ENCODE measurements around the gene PRR29.

The PRR29 gene

GRCh38 chr17:63962298-63962744, 35.8 kb upstream of the PRR29 start:
- no peak overlapping the region for H3K4me2 ChIP-seq (ENCODE audit: low read length)
- H3K79me2 ChIP-seq (ENCODE audit: low read length), result no peaks in the 10 kb centered on the region
- H3K27ac ChIP-seq (ENCODE audit: low read length), result no peak overlapping the region
- no peak overlapping the region for H3K4me3 ChIP-seq (ENCODE audit: low read length)
- H4K20me1 ChIP-seq (ENCODE audit: insufficient read depth, low read length), result no peaks in the 10 kb centered on the region
- no peak overlapping the region for H2AFZ ChIP-seq (ENCODE audit: low read depth, low read length)
- no peaks in the 10 kb centered on the region for H3K27me3 ChIP-seq (ENCODE audit: low read depth, low read length)
- TF ChIP-seq EZH2phosphoT487 (IDR thresholded peaks at IDR 0.05; ENCODE audit: low read depth) (no peak), CTCF (IDR thresholded peaks at IDR 0.05; ENCODE audit: low read depth, low read length) (no peak)
- no peaks in the 10 kb centered on the region for H3K36me3 ChIP-seq (replicated peaks; ENCODE audit: low read depth, low read length)
- H3K9ac ChIP-seq (ENCODE audit: low read length), result no peak overlapping the region
- peaks cover 10% of the 10 kb centered on the region for H3K4me1 ChIP-seq (ENCODE audit: low read length)
- H3K9me3 ChIP-seq (ENCODE audit: insufficient read depth, low read length), result no peaks in the 10 kb centered on the region

GRCh38 chr17:63963123-63963522, 35.0 kb upstream of the PRR29 start:
- TF ChIP-seq CTCF (IDR thresholded peaks at IDR 0.05; ENCODE audit: low read depth, low read length) (no peak), EZH2phosphoT487 (IDR thresholded peaks at IDR 0.05; ENCODE audit: low read depth) (no peak)
- no peaks in the 10 kb centered on the region for H3K27me3 ChIP-seq (ENCODE audit: low read depth, low read length)
- H4K20me1 ChIP-seq (ENCODE audit: insufficient read depth, low read length), result no peaks in the 10 kb centered on the region
- H3K79me2 ChIP-seq (ENCODE audit: low read length), result no peaks in the 10 kb centered on the region
- no peak overlapping the region for H3K27ac ChIP-seq (ENCODE audit: low read length)
- no peaks in the 10 kb centered on the region for H3K9me3 ChIP-seq (ENCODE audit: insufficient read depth, low read length)
- H3K36me3 ChIP-seq (replicated peaks; ENCODE audit: low read depth, low read length), result no peaks in the 10 kb centered on the region
- no peak overlapping the region for H2AFZ ChIP-seq (ENCODE audit: low read depth, low read length)
- H3K4me2 ChIP-seq (ENCODE audit: low read length), result no peak overlapping the region
- no peak overlapping the region for H3K9ac ChIP-seq (ENCODE audit: low read length)
- H3K4me1 ChIP-seq (ENCODE audit: low read length), result peaks cover 11% of the 10 kb centered on the region
- no peak overlapping the region for H3K4me3 ChIP-seq (ENCODE audit: low read length)

GRCh38 chr17:63966646-63967264, 31.4 kb upstream of the PRR29 start:
- H3K79me2 ChIP-seq (ENCODE audit: low read length), result no peaks in the 10 kb centered on the region
- H3K9ac ChIP-seq (ENCODE audit: low read length), result no peak overlapping the region
- H2AFZ ChIP-seq (ENCODE audit: low read depth, low read length), result no peak overlapping the region
- H3K4me3 ChIP-seq (ENCODE audit: low read length), result no peak overlapping the region
- TF ChIP-seq CTCF (IDR thresholded peaks at IDR 0.05; ENCODE audit: low read depth, low read length) (no peak), EZH2phosphoT487 (IDR thresholded peaks at IDR 0.05; ENCODE audit: low read depth) (no peak)
- H4K20me1 ChIP-seq (ENCODE audit: insufficient read depth, low read length), result no peaks in the 10 kb centered on the region
- H3K27ac ChIP-seq (ENCODE audit: low read length), result no peak overlapping the region
- H3K4me2 ChIP-seq (ENCODE audit: low read length), result no peak overlapping the region
- no peaks in the 10 kb centered on the region for H3K9me3 ChIP-seq (ENCODE audit: insufficient read depth, low read length)
- H3K36me3 ChIP-seq (replicated peaks; ENCODE audit: low read depth, low read length), result no peaks in the 10 kb centered on the region
- H3K4me1 ChIP-seq (ENCODE audit: low read length), result peaks cover 11% of the 10 kb centered on the region
- H3K27me3 ChIP-seq (ENCODE audit: low read depth, low read length), result no peaks in the 10 kb centered on the region

- H3K4me1 ChIP-seq (ENCODE audit: low read length), result peaks cover 11% of the 10 kb centered on the region
- H3K27me3 ChIP-seq (ENCODE audit: low read depth, low read length), result no peaks in the 10 kb centered on the region
- TF ChIP-seq EZH2phosphoT487 (IDR thresholded peaks at IDR 0.05; ENCODE audit: low read depth) (no peak), CTCF (IDR thresholded peaks at IDR 0.05; ENCODE audit: low read depth, low read length) (no peak)
- no peaks in the 10 kb centered on the region for H3K9me3 ChIP-seq (ENCODE audit: insufficient read depth, low read length)
- no peak overlapping the region for H3K27ac ChIP-seq (ENCODE audit: low read length)
- no peak overlapping the region for H2AFZ ChIP-seq (ENCODE audit: low read depth, low read length)
- no peak overlapping the region for H3K9ac ChIP-seq (ENCODE audit: low read length)
- H3K36me3 ChIP-seq (replicated peaks; ENCODE audit: low read depth, low read length), result no peaks in the 10 kb centered on the region
- H3K4me3 ChIP-seq (ENCODE audit: low read length), result no peak overlapping the region
- H3K79me2 ChIP-seq (ENCODE audit: low read length), result no peaks in the 10 kb centered on the region
- H4K20me1 ChIP-seq (ENCODE audit: insufficient read depth, low read length), result no peaks in the 10 kb centered on the region
- no peak overlapping the region for H3K4me2 ChIP-seq (ENCODE audit: low read length)
Measured at GRCh38 chr17:63967953-63968352, 30.2 kb upstream of the PRR29 start.
